HCT116 (cell line): Measurements from ENCODE around the gene METTL26. TPM values are rescaled to one million over a fixed set of nuclear protein-coding genes. Genes with fewer than 3 reads are reported as not detected.
A peak's percentile ranks its signal among the peaks of the same experiment; 100 is the strongest.

Source experiments
- ATAC-seq: fragments of 200-7000 bp; cut with Tn5 transposase; 2 replicates; pipeline ENCODE4 v1.9.1; 2020; ENCODE audit warnings: mild to moderate bottlenecking, moderate library complexity
- BruUV-seq: library from RNA; stranded (reverse); fragments of 400-500 nt; replicated peaks from 2 replicates; lab custom pipeline; 2021; lab: Mats Ljungman, UMichigan
- CTCF ChIA-PET: fragments of 300-600 bp; sonication (Branson Sonifier 250); formaldehyde crosslinking; loops from one replicate; lab custom pipeline; 2021; ENCODE audit warnings: antibody characterized with exemption; lab: Charles Lee
- POLR2A ChIA-PET: fragments of 300-600, 350-600 bp; sonication (Branson Sonifier 250); formaldehyde crosslinking; loops from one replicate; lab custom pipeline; 2021; ENCODE audit warnings: antibody characterized with exemption; lab: Charles Lee
- RAD21 ChIA-PET, 2 experiments: fragments of 300-600 bp; sonication (Branson Sonifier 250); formaldehyde crosslinking; loops; one replicate each; lab custom pipeline; 2023; ENCODE audit warnings: low total read pairs in 2 of 2; ENCODE audit not compliant: uncharacterized antibody in 2 of 2, unreplicated experiment in 2 of 2, low non-redundant PET in 1 of 2; lab: Charles Lee
- DNase-seq: peaks from one replicate; pipeline ENCODE4 v3.0.0-alpha.2; 2010; ENCODE audit warnings: low read depth, low spot score
- H2AFZ ChIP-seq: fragments of 200-600 bp; shearing (Covaris generic), sonication (generic); 2 replicates; pipeline ENCODE4 v1.6.1; 2017; ENCODE audit warnings: low read depth, mixed run types, mixed read lengths, antibody characterized with exemption, low read length; ENCODE audit not compliant: poor library complexity, severe bottlenecking
- H3K27ac ChIP-seq: 2 replicates; pipeline ENCODE4 v1.5.1; 2012; ENCODE audit warnings: low read depth, low read length
- H3K27me3 ChIP-seq: fragments of 200-600 bp; sonication (generic); 2 replicates; pipeline ENCODE4 v1.6.1; 2016; ENCODE audit warnings: mixed run types, low read length, mixed read lengths; ENCODE audit not compliant: insufficient read depth
- H3K36me3 ChIP-seq, 2 experiments: fragments of 200-500 bp in 1 of 2; fragments of 200-600 bp in 1 of 2; sonication (Bioruptor generic) in 1 of 2; sonication (generic) in 1 of 2; 2 replicates each; pipeline versions ENCODE4 v1.5.1 to v1.6.1; 2014 to 2016; ENCODE audit warnings: low read length in 2 of 2, inconsistent platforms in 1 of 2, mixed read lengths in 1 of 2, mixed run types in 1 of 2; ENCODE audit not compliant: insufficient read depth in 2 of 2, control insufficient read depth in 1 of 2
- H3K4me1 ChIP-seq, 2 experiments: fragments of 200-600 bp in 1 of 2; sonication (generic) in 1 of 2; 2 replicates each; pipeline versions ENCODE4 v1.5.1 to v1.6.1; 2012 to 2017; ENCODE audit warnings: low read length in 2 of 2, inconsistent platforms in 1 of 2, mild to moderate bottlenecking in 1 of 2, mixed read lengths in 1 of 2, mixed run types in 1 of 2, moderate library complexity in 1 of 2; ENCODE audit not compliant: insufficient read depth in 2 of 2, control insufficient read depth in 1 of 2
- H3K4me2 ChIP-seq: fragments of 200-600 bp; sonication (generic); 2 replicates; pipeline ENCODE4 v1.6.1; 2017; ENCODE audit warnings: mixed run types, low read length, mixed read lengths
- H3K4me3 ChIP-seq, 2 experiments: fragments of 200-600 bp in 1 of 2; sonication (generic) in 1 of 2; replicated peaks in 1 of 2; 2 replicates each; pipeline ENCODE4 v1.5.1; 2011 to 2016; ENCODE audit warnings: low read length in 2 of 2, control low read depth in 1 of 2, low read depth in 1 of 2, mild to moderate bottlenecking in 1 of 2, mixed read lengths in 1 of 2, mixed run types in 1 of 2
- H3K79me2 ChIP-seq: fragments of 200-600 bp; sonication (generic); 2 replicates; pipeline ENCODE4 v1.6.1; 2017; ENCODE audit warnings: mild to moderate bottlenecking, mixed run types, low read length, moderate library complexity, mixed read lengths; ENCODE audit not compliant: insufficient read depth
- H3K9ac ChIP-seq: fragments of 200-600 bp; sonication (generic); 2 replicates; pipeline ENCODE4 v1.6.1; 2016; ENCODE audit warnings: low read length, mixed read lengths
- H3K9me2 ChIP-seq: fragments of 200-600 bp; sonication (generic), shearing (Covaris generic); 2 replicates; pipeline ENCODE4 v1.6.1; 2017; ENCODE audit warnings: mixed run types, mild to moderate bottlenecking, moderate library complexity; ENCODE audit not compliant: insufficient read depth
- H3K9me3 ChIP-seq, 2 experiments: fragments of 200-500 bp in 1 of 2; fragments of 200-600 bp in 1 of 2; sonication (Bioruptor generic) in 1 of 2; sonication (generic) in 1 of 2; 2 replicates each; pipeline ENCODE4 v1.6.1; 2014 to 2017; ENCODE audit warnings: low read length in 2 of 2, mixed read lengths in 2 of 2, inconsistent platforms in 1 of 2, low read depth in 1 of 2, mild to moderate bottlenecking in 1 of 2, mixed run types in 1 of 2, moderate library complexity in 1 of 2; ENCODE audit not compliant: control insufficient read depth in 1 of 2, insufficient read depth in 1 of 2
- H4K20me1 ChIP-seq: fragments of 200-600 bp; sonication (generic), shearing (Covaris generic); 2 replicates; pipeline ENCODE4 v1.6.1; 2017; ENCODE audit warnings: mixed run types, mild to moderate bottlenecking, moderate library complexity; ENCODE audit not compliant: insufficient read depth
- ATF3 ChIP-seq: IDR thresholded peaks from 2 replicates; pipeline ENCODE4 v1.6.1; 2012
- CEBPB ChIP-seq: IDR thresholded peaks from 2 replicates; pipeline ENCODE4 v1.6.1; 2012; ENCODE audit warnings: low read depth
- EGR1 ChIP-seq: IDR thresholded peaks from 2 replicates; pipeline ENCODE4 v1.6.1; 2012; ENCODE audit warnings: low read depth
- ELF1 ChIP-seq: IDR thresholded peaks from 2 replicates; pipeline ENCODE4 v1.6.1; 2012; ENCODE audit warnings: low read depth, borderline replicate concordance
- FOSL1 ChIP-seq: IDR thresholded peaks from 2 replicates; pipeline ENCODE4 v1.6.1; 2012; ENCODE audit warnings: low read depth
- JUND ChIP-seq: IDR thresholded peaks from 2 replicates; pipeline ENCODE4 v1.6.1; 2012
- POLR2A ChIP-seq: IDR thresholded peaks from 2 replicates; pipeline ENCODE4 v1.7.0; 2011; ENCODE audit warnings: borderline replicate concordance; ENCODE audit not compliant: insufficient read depth, insufficient read length; ENCODE audit errors: extremely low read depth
- POLR2AphosphoS5 ChIP-seq: IDR thresholded peaks from 2 replicates; pipeline ENCODE4 v1.6.1; 2011; ENCODE audit warnings: mild to moderate bottlenecking, low read depth, low read length, moderate library complexity
- SIN3A ChIP-seq: IDR thresholded peaks from 2 replicates; pipeline ENCODE4 v1.6.1; 2012; ENCODE audit warnings: low read depth
- SP1 ChIP-seq: IDR thresholded peaks from 2 replicates; pipeline ENCODE4 v1.6.1; 2012; ENCODE audit warnings: low read depth
- TCF7L2 ChIP-seq: IDR thresholded peaks from 2 replicates; pipeline ENCODE4 v1.7.0; 2011; ENCODE audit warnings: borderline replicate concordance, inconsistent platforms; ENCODE audit not compliant: insufficient read depth, insufficient read length; ENCODE audit errors: extremely low read depth
- YY1 ChIP-seq: IDR thresholded peaks from 2 replicates; pipeline ENCODE4 v1.6.1; 2011; ENCODE audit warnings: low read length, low read depth, moderate library complexity, mild to moderate bottlenecking; ENCODE audit not compliant: insufficient replicate concordance; ENCODE audit errors: extremely low read depth
- ZFX ChIP-seq: fragments of 450-650 bp; IDR thresholded peaks from 2 replicates; pipeline ENCODE4 v1.6.1; 2017
- ZNF274 ChIP-seq: fragments of 200-500 bp; sonication (Bioruptor generic); IDR thresholded peaks from 2 replicates; pipeline ENCODE4 v1.6.1; 2014; ENCODE audit warnings: mild to moderate bottlenecking, low read depth, low read length, inconsistent platforms
- intact Hi-C: fragments of 100-400 bp; cut with micrococcal nuclease; formaldehyde crosslinking; loops from 2 replicates; pipeline ENCODE4 v1.10.0; 2022
- total RNA-seq: library from RNA; stranded (reverse); gene quantifications from one replicate; pipeline ENCODE4 v1.2.1, GENCODE V29; 2021; ENCODE audit not compliant: unreplicated experiment
- TF ChIP-seq, protein P1 (sequence below), 3 experiments: fragments of 200-600 bp in 1 of 3; sonication (generic) in 1 of 3; IDR thresholded peaks in 2 of 3; conservative IDR thresholded peaks in 1 of 3; 2 replicates each; pipeline ENCODE4 v1.5.1; 2012 to 2017; ENCODE audit warnings: low read depth in 2 of 3, low read length in 2 of 3, antibody characterized with exemption in 1 of 3, borderline replicate concordance in 1 of 3, control low read depth in 1 of 3, mild to moderate bottlenecking in 1 of 3, mixed read lengths in 1 of 3, mixed run types in 1 of 3, moderate library complexity in 1 of 3; ENCODE audit not compliant: insufficient read depth in 1 of 3

The METTL26 gene
- total RNA-seq, 1 experiment from 2014 or later = 85.7 TPM

DNA sequence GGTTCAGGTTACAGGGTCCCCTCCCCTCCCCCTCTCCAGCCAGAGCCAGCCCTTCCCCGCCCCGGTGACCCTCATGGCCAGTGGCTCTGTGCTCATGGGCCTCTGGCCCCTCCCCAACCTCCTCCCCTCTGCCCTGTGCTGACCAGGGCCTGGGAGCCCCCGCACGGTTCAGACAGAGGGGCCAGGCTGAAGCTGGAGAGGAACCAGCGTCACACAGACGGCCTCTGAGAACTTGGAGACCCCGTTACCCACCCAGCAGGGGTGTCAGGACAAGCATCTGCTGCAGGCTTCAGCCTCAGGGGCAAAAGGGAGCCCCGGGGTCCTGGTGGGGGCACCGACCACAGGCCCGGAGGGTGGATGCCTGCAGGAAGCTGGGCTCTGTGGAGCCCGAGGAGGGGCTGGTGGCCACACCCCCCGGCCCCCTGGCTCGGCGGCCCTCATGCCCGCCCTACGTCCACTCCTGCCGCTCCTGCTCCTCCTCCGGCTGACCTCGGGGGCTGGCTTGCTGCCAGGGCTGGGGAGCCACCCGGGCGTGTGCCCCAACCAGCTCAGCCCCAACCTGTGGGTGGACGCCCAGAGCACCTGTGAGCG lies 5.2 kb downstream of the METTL26 start, which contains the start of gene WFIKKN1:
Gene WFIKKN1 (plus strand): TSS at position 171 of the 591 bp plus-strand sequence. CDS start 269 bp downstream, at position 440.
- H3K4me3 ChIP-seq = no peak within 1 kb of the TSS
- RAD21 ChIA-PET = no interaction called here
- H3K9ac ChIP-seq = no peak within 1 kb of the TSS; the same call in 1 of the 2 replicates
- peaks cover 25 to 38% of the 10 kb centered on the region in 2 experiments for H3K4me1 ChIP-seq
- ATAC-seq (peak; percentile 11), DNase-seq (no peak)
- H3K4me2 ChIP-seq = peak within 1 kb of the TSS; percentile 27; the same call in 1 of the 2 replicates
- no peaks in the 10 kb centered on the region for H3K36me3 ChIP-seq
- intact Hi-C loops = no loop called here
- no peaks in the 10 kb centered on the region for H3K27me3 ChIP-seq
- no peak within 1 kb of the TSS; the same call in 1 of the 2 replicates for H3K27ac ChIP-seq
- H4K20me1 ChIP-seq = no peaks in the 10 kb centered on the region
- H3K9me3 ChIP-seq = no peaks in the 10 kb centered on the region
- H2AFZ ChIP-seq = no peak within 1 kb of the TSS
- H3K79me2 ChIP-seq = peaks cover 15% of the 10 kb centered on the region; the same call in 1 of the 2 replicates
- BruUV-seq = no TSS peak
- TF ChIP-seq POLR2AphosphoS5 (no peak; the same call in 1 of the 2 replicates), ELF1 (no peak), ATF3 (no peak), ZFX (no peak), YY1 (no peak), ZNF274 (no peak), JUND (no peak), TCF7L2 (no peak), SP1 (no peak), CEBPB (no peak), FOSL1 (no peak), POLR2A (no peak), SIN3A (no peak), EGR1 (no peak)
- TF ChIP-seq, protein P1, sequence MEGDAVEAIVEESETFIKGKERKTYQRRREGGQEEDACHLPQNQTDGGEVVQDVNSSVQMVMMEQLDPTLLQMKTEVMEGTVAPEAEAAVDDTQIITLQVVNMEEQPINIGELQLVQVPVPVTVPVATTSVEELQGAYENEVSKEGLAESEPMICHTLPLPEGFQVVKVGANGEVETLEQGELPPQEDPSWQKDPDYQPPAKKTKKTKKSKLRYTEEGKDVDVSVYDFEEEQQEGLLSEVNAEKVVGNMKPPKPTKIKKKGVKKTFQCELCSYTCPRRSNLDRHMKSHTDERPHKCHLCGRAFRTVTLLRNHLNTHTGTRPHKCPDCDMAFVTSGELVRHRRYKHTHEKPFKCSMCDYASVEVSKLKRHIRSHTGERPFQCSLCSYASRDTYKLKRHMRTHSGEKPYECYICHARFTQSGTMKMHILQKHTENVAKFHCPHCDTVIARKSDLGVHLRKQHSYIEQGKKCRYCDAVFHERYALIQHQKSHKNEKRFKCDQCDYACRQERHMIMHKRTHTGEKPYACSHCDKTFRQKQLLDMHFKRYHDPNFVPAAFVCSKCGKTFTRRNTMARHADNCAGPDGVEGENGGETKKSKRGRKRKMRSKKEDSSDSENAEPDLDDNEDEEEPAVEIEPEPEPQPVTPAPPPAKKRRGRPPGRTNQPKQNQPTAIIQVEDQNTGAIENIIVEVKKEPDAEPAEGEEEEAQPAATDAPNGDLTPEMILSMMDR (IDR thresholded peaks at IDR 0.05 in 2 of 3, conservative IDR thresholded peaks at IDR 0.05 in 1 of 3; ENCODE audit: borderline replicate concordance in 1 of 3, insufficient read depth in 1 of 3, low read depth in 2 of 3, low read length in 2 of 3) = no peak
- POLR2A ChIA-PET = no interaction called here
- CTCF ChIA-PET = no interaction called here
- H3K9me2 ChIP-seq = no peaks in the 10 kb centered on the region
